GM19238 (cell line): ENCODE data around the gene MRPS34.

Experiments
- DNase-seq: peaks from one replicate; pipeline ENCODE4 v3.0.0; 2011; ENCODE audit warnings: low spot score; ENCODE audit not compliant: insufficient read length

The MRPS34 gene

GRCh38 chr16:1794908-1795666, 22.2 kb upstream of the MRPS34 start:
- no peak for DNase-seq

GRCh38 chr16:1794221-1794871, 21.4 kb upstream of the MRPS34 start:
- DNase-seq, result no peak

- DNase-seq, result no peak
These were observed 20.8 kb upstream of the MRPS34 start, which contains the start of gene IGFALS for GRCh38 chr16:1793578-1794220. TSS of gene IGFALS (minus strand) at chr16:1793705. CDS start at chr16:1793652, 53 bp downstream.

GRCh38 chr16:1792836-1793577, 20.1 kb upstream of the MRPS34 start:
- no peak for DNase-seq

- no peak for DNase-seq
These were observed 19.2 kb upstream of the MRPS34 start for GRCh38 chr16:1791943-1792812.

- DNase-seq, result no peak
These were observed 18.5 kb upstream of the MRPS34 start for GRCh38 chr16:1791256-1791942.

GRCh38 chr16:1790611-1791255, 17.8 kb upstream of the MRPS34 start:
- no peak for DNase-seq

GRCh38 chr16:1790261-1790610, 17.3 kb upstream of the MRPS34 start:
- no peak for DNase-seq

GRCh38 chr16:1789643-1790045, 16.7 kb upstream of the MRPS34 start:
- no peak for DNase-seq

GRCh38 chr16:1788708-1789100, 15.8 kb upstream of the MRPS34 start:
- DNase-seq, result no peak

- no peak for DNase-seq
These were observed 15.3 kb upstream of the MRPS34 start for GRCh38 chr16:1788095-1788707.

GRCh38 chr16:1787322-1788094, 14.6 kb upstream of the MRPS34 start:
- no peak for DNase-seq

GRCh38 chr16:1787056-1787321, 14.1 kb upstream of the MRPS34 start:
- no peak for DNase-seq

- DNase-seq, result no peak
These were observed 13.5 kb upstream of the MRPS34 start for GRCh38 chr16:1786242-1787055.

- DNase-seq, result no peak
These were observed 12.9 kb upstream of the MRPS34 start for GRCh38 chr16:1785846-1786170.

- no peak for DNase-seq
These were observed 12.3 kb upstream of the MRPS34 start for GRCh38 chr16:1784977-1785845.
